Right ventricle myocardium inferior (tissue), 1 donor: ENCODE measurements around the gene MCF2L. TPM values are rescaled to one million over a fixed set of nuclear protein-coding genes. Genes with fewer than 3 reads are reported as not detected.
"Not testable (repeated sequence)": the region's sequence is repeated elsewhere in the genome, so short reads cannot be mapped to it uniquely, and the experiment has no call there.

Experiments
- ATAC-seq: fragments of 200-7000 bp; cut with Tn5 transposase; one replicate; pipeline ENCODE4 v1.9.1; 2020; ENCODE audit warnings: mild to moderate bottlenecking, moderate library complexity
- DNase-seq: peaks from one replicate; pipeline ENCODE4 v3.0.0; 2021; ENCODE audit errors: missing footprints
- intact Hi-C: fragments of 100-400 bp; cut with DNase I; formaldehyde crosslinking; loops from one replicate; pipeline ENCODE4 v1.11.0; 2022
- total RNA-seq: library from RNA; stranded (reverse); fragmentation: NEBNext Ultra II Directional; extraction: Animal tissue kit (Norgen Biotek cat#: 25700); gene quantifications from one replicate; pipeline ENCODE4 v1.2.1, GENCODE V29; 2021
- donor health status: DM: no; HTN: yes; CAD: no; lungs with severe emphysema.

The MCF2L gene
- total RNA-seq, 1 donor from 2014 or later: 45.9 TPM

- DNase-seq (peak; percentile 27), ATAC-seq (no peak)
- intact Hi-C loops: no loop called here
These were observed 137.0 kb downstream of the MCF2L start for GRCh38 chr13:113105921-113106452.

- DNase-seq (peak; percentile 34), ATAC-seq (no peak)
- intact Hi-C loops: no loop called here
These were observed 137.8 kb downstream of the MCF2L start for GRCh38 chr13:113106711-113107351.

GRCh38 chr13:113108521-113108920 is 139.5 kb downstream of the MCF2L start:
- intact Hi-C loops, ATAC-seq, DNase-seq: not testable (repeated sequence)

- ATAC-seq: no peak
These were observed 140.4 kb downstream of the MCF2L start for GRCh38 chr13:113109151-113110047.

GRCh38 chr13:113110048-113110851 is 141.2 kb downstream of the MCF2L start:
- ATAC-seq (no peak), DNase-seq (no peak)
- intact Hi-C loops: no loop called here

More at GRCh38 chr13:113109151-113110047, 140.4 kb downstream of the MCF2L start:
- no peak for DNase-seq
- intact Hi-C loops: no loop called here

- intact Hi-C loops: no loop called here
- no peak for ATAC-seq
- DNase-seq: no peak
These were observed 141.9 kb downstream of the MCF2L start for GRCh38 chr13:113110852-113111315.

GRCh38 chr13:113111821-113112220 is 142.8 kb downstream of the MCF2L start:
- intact Hi-C loops, DNase-seq, ATAC-seq: not testable (repeated sequence)

GRCh38 chr13:113112475-113112874 is 143.5 kb downstream of the MCF2L start:
- intact Hi-C loops, DNase-seq, ATAC-seq: not testable (repeated sequence)

- ATAC-seq (no peak), DNase-seq (no peak)
- intact Hi-C loops: no loop called here
These were observed 144.2 kb downstream of the MCF2L start for GRCh38 chr13:113112893-113113845.

GRCh38 chr13:113113846-113114271 is 144.8 kb downstream of the MCF2L start:
- DNase-seq: no peak
- intact Hi-C loops: no loop called here
- no peak for ATAC-seq

GRCh38 chr13:113114511-113115362 is 145.7 kb downstream of the MCF2L start:
- ATAC-seq (no peak), DNase-seq (no peak)
- intact Hi-C loops: no loop called here

GRCh38 chr13:113115363-113116205 is 146.6 kb downstream of the MCF2L start:
- intact Hi-C loops: no loop called here
- DNase-seq (no peak), ATAC-seq (no peak)

GRCh38 chr13:113116206-113116800 is 147.3 kb downstream of the MCF2L start:
- ATAC-seq (no peak), DNase-seq (no peak)
- intact Hi-C loops: no loop called here

- DNase-seq (no peak), ATAC-seq (no peak)
- intact Hi-C loops: no loop called here
These were observed 147.9 kb downstream of the MCF2L start for GRCh38 chr13:113116871-113117271.

GRCh38 chr13:113117335-113117872 is 148.4 kb downstream of the MCF2L start:
- ATAC-seq (no peak), DNase-seq (no peak)
- intact Hi-C loops: no loop called here
